Skin of body (tissue), 2 donors: ENCODE results near the gene ACY1. TPM values are rescaled to one million over a fixed set of nuclear protein-coding genes. Genes with fewer than 3 reads are reported as not detected.
A peak's percentile ranks its signal among the peaks of the same experiment; 100 is the strongest.
"Not testable (repeated sequence)": the region's sequence is repeated elsewhere in the genome, so short reads cannot be mapped to it uniquely, and the experiment has no call there.

Experiments used
- DNase-seq: peaks from one replicate; lab custom pipeline; 2025; lab: John Stamatoyannopoulos, UW
- total RNA-seq: library from RNA; depleted of rRNA; stranded (reverse); fragments of >200 nt; gene quantifications from one replicate; pipeline ENCODE4 v1.2.3, GENCODE V29; 2014

Gene ACY1
- total RNA-seq, 1 donor from 2014 or later = 18.0 TPM

DNA sequence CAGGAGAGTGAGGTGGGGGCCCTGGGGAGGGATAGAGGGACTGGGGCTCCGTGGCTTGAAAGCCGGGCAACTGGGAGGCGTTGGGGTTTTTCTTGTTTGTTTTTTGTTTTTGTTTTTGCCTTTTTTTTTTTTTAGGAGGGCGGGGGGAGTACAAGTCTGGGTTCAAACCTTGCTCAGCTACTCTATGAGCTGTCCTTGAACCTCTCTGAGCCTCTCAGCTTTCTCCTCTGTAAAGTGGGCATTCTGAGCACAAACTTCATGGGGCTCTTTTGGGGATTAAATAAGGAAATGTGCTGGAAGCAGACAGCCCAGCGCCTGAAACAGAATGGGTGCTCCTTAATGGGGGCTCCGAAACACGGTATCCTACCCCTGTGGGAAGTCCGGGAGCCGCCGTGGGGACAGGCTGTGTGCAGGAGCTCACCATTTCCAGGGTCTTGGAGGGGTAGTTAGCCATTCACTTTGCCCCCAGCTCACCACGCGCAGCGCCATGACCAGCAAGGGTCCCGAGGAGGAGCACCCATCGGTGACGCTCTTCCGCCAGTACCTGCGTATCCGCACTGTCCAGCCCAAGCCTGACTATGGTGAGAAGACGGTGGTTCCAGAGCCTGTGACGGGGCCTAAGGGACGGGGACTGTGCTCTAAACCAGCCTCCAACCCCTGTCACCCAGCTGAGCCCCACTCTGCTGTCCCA is 388 bp downstream of the ACY1 start:
- DNase-seq = no peak

- DNase-seq = no peak
Measured at GRCh38 chr3:51984269-51984647, 923 bp downstream of the ACY1 start.

- no peak for DNase-seq
Measured at GRCh38 chr3:51985063-51985462, 1.7 kb downstream of the ACY1 start.

- DNase-seq = no peak
Measured at GRCh38 chr3:51986010-51986947, 2.9 kb downstream of the ACY1 start.

GRCh38 chr3:51987568-51987967 is 4.2 kb downstream of the ACY1 start:
- no peak for DNase-seq

GRCh38 chr3:51988286-51989146 is 5.2 kb downstream of the ACY1 start:
- no peak for DNase-seq

- not testable (repeated sequence) for DNase-seq
Measured at GRCh38 chr3:51990501-51990971, 7.2 kb downstream of the ACY1 start.

- DNase-seq = no peak
Measured at GRCh38 chr3:51992017-51992682, 8.8 kb downstream of the ACY1 start.

- not testable (repeated sequence) for DNase-seq
Measured at GRCh38 chr3:51993657-51994056, 10.3 kb downstream of the ACY1 start.

- DNase-seq = no peak
Measured at GRCh38 chr3:51994530-51994929, 11.2 kb downstream of the ACY1 start.

DNA sequence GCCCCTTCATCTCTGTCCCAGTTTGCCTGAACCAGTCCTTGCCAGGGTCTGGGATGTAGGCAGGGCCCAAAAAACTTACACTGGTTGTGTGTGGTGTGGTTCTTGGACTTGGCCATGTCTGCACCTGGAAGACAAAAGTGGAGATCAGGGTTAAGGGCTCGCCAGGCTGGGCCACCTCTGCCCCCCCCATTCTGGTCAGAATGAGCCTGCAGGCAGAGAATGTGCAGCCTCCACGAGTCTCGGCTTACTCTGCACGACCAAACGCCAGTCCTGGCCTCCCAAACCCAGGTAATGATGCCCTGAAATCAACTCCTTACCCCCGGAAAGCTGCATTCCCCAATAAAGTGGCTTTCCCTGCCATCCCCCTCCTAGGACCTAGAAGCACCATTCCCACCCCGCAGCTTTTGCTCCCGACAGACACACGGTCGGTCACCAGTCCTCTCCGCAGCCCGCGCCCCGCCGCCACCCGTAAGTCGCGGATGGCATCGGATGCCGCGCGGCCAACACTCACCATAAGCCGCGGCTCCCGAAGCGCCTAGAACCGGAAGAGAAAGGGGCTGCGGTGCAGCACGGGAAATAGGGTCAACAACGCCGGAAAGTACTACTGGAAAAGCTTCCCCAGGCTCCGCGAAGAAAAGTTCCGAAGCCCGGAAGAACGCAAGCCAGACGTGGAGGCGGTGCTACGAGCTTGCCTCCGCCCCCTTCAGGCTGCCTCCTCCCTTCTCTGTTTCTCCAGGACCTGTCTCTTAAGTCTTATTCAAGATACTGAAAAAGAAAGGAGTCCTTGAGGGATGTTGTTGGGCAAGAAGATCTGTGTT is 12.2 kb downstream of the ACY1 start, which contains the start of gene RPL29:
RPL29 (minus strand) TSS at position 550 of the 818 bp plus-strand sequence; CDS start at position 116, 434 bp downstream.
- DNase-seq = peak; percentile 95

- no peak for DNase-seq
Measured at GRCh38 chr3:51997172-51997571, 13.8 kb downstream of the ACY1 start.

- DNase-seq = no peak
Measured at GRCh38 chr3:51997935-51998596, 14.7 kb downstream of the ACY1 start.

DNA sequence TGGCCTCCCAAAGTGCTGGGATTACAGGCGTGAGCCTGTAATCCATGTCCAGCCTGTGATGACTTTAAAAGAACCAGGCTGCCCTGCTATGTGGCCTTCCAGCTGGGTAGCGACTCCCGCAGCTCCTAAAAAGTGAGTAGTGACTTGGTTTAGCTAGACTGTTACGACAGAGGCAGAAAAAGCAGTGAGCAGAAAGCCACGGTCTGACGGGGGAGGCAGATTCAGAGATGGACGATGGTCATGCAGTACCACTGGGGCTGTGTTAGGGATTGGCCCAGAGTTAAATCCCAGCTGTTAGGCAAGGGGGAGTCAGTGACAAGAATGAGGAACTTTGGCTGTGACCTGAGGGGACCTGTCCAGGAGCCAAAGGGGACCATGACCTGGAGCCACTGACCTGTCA is 15.4 kb downstream of the ACY1 start:
- no peak for DNase-seq

DNA sequence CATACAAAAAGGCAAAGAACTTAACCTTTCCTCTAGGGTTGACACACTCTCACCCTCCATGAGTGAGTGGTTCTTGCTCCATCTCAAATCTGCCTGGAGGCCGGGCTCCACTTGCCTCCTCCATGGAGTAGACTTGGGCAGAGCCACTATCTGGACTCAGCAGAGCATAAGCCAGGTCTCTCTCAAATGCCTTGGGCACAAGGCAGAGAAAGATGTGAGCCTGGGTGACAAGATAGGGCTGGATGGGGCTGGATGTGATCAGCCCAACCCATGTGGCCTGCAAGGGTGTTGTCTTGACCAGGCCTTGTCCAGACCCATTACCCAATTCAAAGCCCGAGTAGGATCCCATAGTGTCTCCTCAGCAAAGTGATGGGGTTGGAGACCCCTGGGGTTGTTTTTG is 16.5 kb downstream of the ACY1 start:
- DNase-seq = no peak

DNA sequence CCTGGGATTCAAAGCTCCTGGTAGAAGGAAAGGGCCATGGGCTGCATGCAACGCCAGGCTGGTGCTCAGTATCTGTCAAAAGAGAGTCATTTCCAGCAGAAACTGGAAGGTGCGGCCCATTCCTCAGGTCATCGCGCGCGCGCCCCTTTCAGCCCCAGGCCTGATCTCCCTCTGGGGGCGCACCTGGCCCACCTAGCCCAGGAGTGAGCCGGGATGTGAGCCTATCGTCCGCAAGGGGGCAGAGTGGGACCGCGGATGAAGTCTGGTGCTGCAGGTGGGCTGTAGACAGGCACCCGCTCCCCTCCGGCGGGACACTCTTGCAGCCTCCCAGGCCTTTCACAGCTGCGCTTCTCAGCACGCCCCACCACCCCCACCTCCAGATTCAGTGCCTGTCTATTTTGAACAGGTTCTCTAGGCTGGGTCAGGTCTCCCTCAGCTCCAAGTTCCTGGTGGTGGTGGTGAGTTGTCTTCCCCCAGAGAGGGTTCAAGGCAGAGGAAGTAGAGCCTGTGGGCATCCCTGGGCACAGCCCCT is 18.2 kb downstream of the ACY1 start:
- peak; percentile 23 for DNase-seq

- no peak for DNase-seq
Measured at GRCh38 chr3:52002748-52003147, 19.4 kb downstream of the ACY1 start.

DNA sequence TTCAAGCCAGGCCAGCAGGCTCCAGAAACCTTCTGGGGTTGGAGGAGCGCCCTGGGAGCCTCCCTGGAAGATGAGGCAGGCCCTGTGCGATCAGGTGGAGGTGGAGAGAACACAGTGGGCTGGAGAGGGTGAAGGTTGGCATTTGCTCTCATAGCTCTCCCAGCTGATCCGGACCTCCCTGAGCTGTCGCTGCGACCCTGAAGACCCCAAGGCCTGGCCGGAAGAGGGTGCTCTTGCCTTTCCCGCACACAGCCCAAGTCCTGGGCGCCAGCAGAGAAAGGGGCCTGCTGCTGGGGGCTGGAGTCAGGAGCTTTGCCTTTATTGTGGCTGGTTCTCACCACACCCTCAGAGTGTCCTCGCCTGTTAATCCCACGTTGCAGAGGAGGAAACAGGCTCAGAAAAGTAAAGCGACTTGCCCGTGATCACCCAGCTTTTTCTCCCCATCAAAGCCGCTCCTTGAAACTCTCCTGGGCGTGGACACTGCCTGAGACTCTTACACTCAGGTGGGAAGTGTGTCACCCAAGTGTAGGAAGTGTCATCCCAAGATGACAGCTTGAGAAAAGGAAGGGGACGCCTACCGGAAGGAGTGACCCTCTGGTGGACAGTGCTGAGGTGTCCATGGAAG is 20.9 kb downstream of the ACY1 start:
- peak; percentile 62 for DNase-seq
